Colonic mucosa (tissue), 4 donors: Measurements from ENCODE around the gene LGR5. TPM values are rescaled to one million over a fixed set of nuclear protein-coding genes. Genes with fewer than 3 reads are reported as not detected.

Experiments
- DNase-seq: peaks from one replicate; pipeline ENCODE4 v3.0.0-alpha.2; 2020
- H3K27ac ChIP-seq: fragments of 200-600 bp; one replicate; pipeline ENCODE4 v1.8.0; 2021
- H3K27me3 ChIP-seq: fragments of 200-600 bp; one replicate; pipeline ENCODE4 v1.8.0; 2021
- H3K36me3 ChIP-seq: fragments of 200-600 bp; one replicate; pipeline ENCODE4 v1.8.0; 2021
- H3K4me1 ChIP-seq: fragments of 200-600 bp; one replicate; pipeline ENCODE4 v1.8.0; 2021; ENCODE audit warnings: mild to moderate bottlenecking
- H3K4me3 ChIP-seq: fragments of 200-600 bp; one replicate; pipeline ENCODE4 v1.8.0; 2021
- H3K9ac ChIP-seq, 2 donors: one replicate each; pipeline ENCODE4 v1.7.0; 2013; ENCODE audit warnings: control low read depth in 2 of 2, low read depth in 2 of 2, low read length in 2 of 2
- H3K9me3 ChIP-seq: fragments of 200-600 bp; one replicate; pipeline ENCODE4 v1.8.0; 2021
- CTCF ChIP-seq: fragments of 200-600 bp; IDR thresholded peaks from one replicate; pipeline ENCODE4 v1.8.0; 2022; ENCODE audit warnings: antibody characterized with exemption, mild to moderate bottlenecking
- intact Hi-C: fragments of 100-400 bp; cut with DNase I; formaldehyde crosslinking; loops from one replicate; pipeline ENCODE4 v1.14.1; 2022
- total RNA-seq, 2 donors: library from RNA; stranded (reverse); fragmentation: NEBNext Ultra II Directional in 1 of 2; extraction: Animal tissue kit (Norgen Biotek cat#: 25700) in 1 of 2; gene quantifications; one replicate each; pipeline ENCODE4 v1.2.1, GENCODE V29; 2021
- donor health status: healthy.
- donor health status: DM: no; HTN: no; CAD: no.
- donor health status: DM: no; HTN: no; CAD: no.

LGR5 gene
- total RNA-seq, 2 donors from 2014 or later: 4.5 to 5.0 TPM

GRCh38 chr12:71626098-71626497, 186.5 kb downstream of the LGR5 start:
- H3K4me3 ChIP-seq: no peak overlapping the region
- no peaks in the 10 kb centered on the region for H3K4me1 ChIP-seq
- no peak for DNase-seq
- H3K27ac ChIP-seq: no peak overlapping the region
- no peaks in the 10 kb centered on the region for H3K9me3 ChIP-seq
- peaks cover 15% of the 10 kb centered on the region for H3K36me3 ChIP-seq
- no peak overlapping the region for H3K9ac ChIP-seq
- H3K27me3 ChIP-seq: no peaks in the 10 kb centered on the region
- intact Hi-C loops: no loop called here
- no peak for TF ChIP-seq CTCF

- intact Hi-C loops: no loop called here
- Histone ChIP-seq H3K4me3 (no peak overlapping the region), H3K9me3 (no peaks in the 10 kb centered on the region), H3K9ac (no peak overlapping the region), H3K4me1 (no peaks in the 10 kb centered on the region), H3K27me3 (no peaks in the 10 kb centered on the region), H3K27ac (no peak overlapping the region), H3K36me3 (peaks cover 12% of the 10 kb centered on the region)
- DNase-seq: no peak
- no peak for TF ChIP-seq CTCF
Measured at GRCh38 chr12:71626768-71627167, 187.2 kb downstream of the LGR5 start.

GRCh38 chr12:71627438-71628002, 187.9 kb downstream of the LGR5 start:
- Histone ChIP-seq H3K9ac (no peak overlapping the region), H3K36me3 (peaks cover 16% of the 10 kb centered on the region), H3K27me3 (no peaks in the 10 kb centered on the region), H3K27ac (no peak overlapping the region), H3K9me3 (no peaks in the 10 kb centered on the region), H3K4me1 (no peaks in the 10 kb centered on the region), H3K4me3 (no peak overlapping the region)
- TF ChIP-seq CTCF: no peak
- DNase-seq: no peak
- intact Hi-C loops: no loop called here

Other genes starting within 250 kb of the LGR5 start
- 10 to 100 TPM; 37.8 to 38.8 TPM for gene ZFC3H1, start 224.1 kb downstream of the LGR5 start, total RNA-seq
- gene THAP2, start 224.5 kb downstream of the LGR5 start, total RNA-seq: 1 to 10 TPM; 3.8 to 6.0 TPM
- gene TMEM19, start 246.3 kb downstream of the LGR5 start, total RNA-seq: 10 to 100 TPM; 37.7 to 39.2 TPM